Measurements from ENCODE around the gene CTSZ. TPM values are rescaled to one million over a fixed set of nuclear protein-coding genes. Genes with fewer than 3 reads are reported as not detected.
A peak's percentile ranks its signal among the peaks of the same experiment; 100 is the strongest.

Gene CTSZ
- total RNA-seq, 1 donor from 2014 or later: 61.4 TPM

- Mint-ChIP-seq H3K4me1 (ENCODE audit: low read depth) (peaks cover 24% of the 10 kb centered on the region), H3K36me3 (ENCODE audit: insufficient read depth) (peaks cover 16% of the 10 kb centered on the region), H3K4me3 (ENCODE audit: low read depth) (peak within 1 kb of the TSS; percentile 93), H3K27me3 (no peaks in the 10 kb centered on the region), H3K9me3 (ENCODE audit: low read depth) (no peaks in the 10 kb centered on the region), H3K27ac (peak within 1 kb of the TSS; percentile 95)
- DNase-seq (ENCODE audit: low spot score, unreplicated experiment): peak; percentile 93
- no peak for TF ChIP-seq CTCF (IDR thresholded peaks at IDR 0.05; ENCODE audit: unreplicated experiment)
These were observed 25.1 kb upstream of the CTSZ start, which contains the start of gene ATP5F1E for GRCh38 chr20:59032023-59032712. Gene ATP5F1E, minus strand, starts transcription at chr20:59032335. Its CDS starts 84 bp downstream, at chr20:59032251.

GRCh38 chr20:59031564-59032022, 24.5 kb upstream of the CTSZ start:
- no peaks in the 10 kb centered on the region for H3K27me3 Mint-ChIP-seq
- H3K36me3 Mint-ChIP-seq (ENCODE audit: insufficient read depth): peaks cover 15% of the 10 kb centered on the region
- H3K4me3 Mint-ChIP-seq (ENCODE audit: low read depth): peak overlapping the region; percentile 93
- H3K27ac Mint-ChIP-seq: peak overlapping the region; percentile 45
- H3K9me3 Mint-ChIP-seq (ENCODE audit: low read depth): no peaks in the 10 kb centered on the region
- DNase-seq (ENCODE audit: low spot score, unreplicated experiment): no peak
- TF ChIP-seq CTCF (IDR thresholded peaks at IDR 0.05; ENCODE audit: unreplicated experiment): no peak
- peaks cover 24% of the 10 kb centered on the region for H3K4me1 Mint-ChIP-seq (ENCODE audit: low read depth)

- H3K4me3 Mint-ChIP-seq (ENCODE audit: low read depth): peak overlapping the region; percentile 93
- H3K9me3 Mint-ChIP-seq (ENCODE audit: low read depth): no peaks in the 10 kb centered on the region
- peaks cover 24% of the 10 kb centered on the region for H3K4me1 Mint-ChIP-seq (ENCODE audit: low read depth)
- no peak for DNase-seq (ENCODE audit: low spot score, unreplicated experiment)
- no peaks in the 10 kb centered on the region for H3K27me3 Mint-ChIP-seq
- H3K27ac Mint-ChIP-seq: peak overlapping the region; percentile 74
- peaks cover 15% of the 10 kb centered on the region for H3K36me3 Mint-ChIP-seq (ENCODE audit: insufficient read depth)
- TF ChIP-seq CTCF (IDR thresholded peaks at IDR 0.05; ENCODE audit: unreplicated experiment): no peak
These were observed 24.0 kb upstream of the CTSZ start for GRCh38 chr20:59030911-59031563.

DNA sequence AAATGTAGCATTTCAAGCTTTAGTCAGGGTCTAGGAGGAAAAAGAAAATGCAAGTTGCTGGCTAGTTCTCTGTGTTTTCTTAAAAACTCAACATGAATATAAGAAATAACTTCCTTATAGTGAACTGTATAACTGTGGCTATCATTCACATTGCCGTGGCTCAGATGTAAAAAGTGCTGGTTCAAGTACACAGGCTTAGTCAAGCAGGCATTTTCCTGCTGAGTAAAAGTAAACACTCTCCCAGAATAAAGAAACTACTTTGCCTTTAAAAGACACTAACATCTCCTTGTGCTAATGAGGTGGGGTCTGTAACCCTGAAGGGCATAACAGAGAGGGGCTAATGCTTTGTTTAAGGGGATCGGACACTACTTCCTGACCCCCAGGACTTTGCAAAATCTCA, 21.8 kb upstream of the CTSZ start:
- no peaks in the 10 kb centered on the region for H3K9me3 Mint-ChIP-seq (ENCODE audit: low read depth)
- DNase-seq (ENCODE audit: low spot score, unreplicated experiment): no peak
- peak overlapping the region; percentile 36 for H3K4me3 Mint-ChIP-seq (ENCODE audit: low read depth)
- H3K27me3 Mint-ChIP-seq: no peaks in the 10 kb centered on the region
- TF ChIP-seq CTCF (IDR thresholded peaks at IDR 0.05; ENCODE audit: unreplicated experiment): no peak
- H3K36me3 Mint-ChIP-seq (ENCODE audit: insufficient read depth): peaks cover 10% of the 10 kb centered on the region
- H3K27ac Mint-ChIP-seq: peak overlapping the region; percentile 34
- peaks cover 24% of the 10 kb centered on the region for H3K4me1 Mint-ChIP-seq (ENCODE audit: low read depth)

- Mint-ChIP-seq H3K27me3 (no peaks in the 10 kb centered on the region), H3K9me3 (ENCODE audit: low read depth) (no peaks in the 10 kb centered on the region), H3K4me3 (ENCODE audit: low read depth) (no peak overlapping the region), H3K36me3 (ENCODE audit: insufficient read depth) (peaks cover 12% of the 10 kb centered on the region), H3K4me1 (ENCODE audit: low read depth) (peaks cover 24% of the 10 kb centered on the region), H3K27ac (no peak overlapping the region)
- DNase-seq (ENCODE audit: low spot score, unreplicated experiment): no peak
- no peak for TF ChIP-seq CTCF (IDR thresholded peaks at IDR 0.05; ENCODE audit: unreplicated experiment)
These were observed 20.8 kb upstream of the CTSZ start for GRCh38 chr20:59027741-59028320.
